HepG2 (cell line): ENCODE data around the gene CDC42SE2.

Source experiments
- EP300 ChIP-seq, 3 experiments: sonication (generic) in 1 of 3; formaldehyde crosslinking in 1 of 3; IDR thresholded peaks; 2 replicates each; pipeline versions ENCODE4 v1.5.1 to v1.6.1; 2011 to 2020; ENCODE audit warnings: low read depth in 2 of 3, low read length in 2 of 3, borderline replicate concordance in 1 of 3, improper control_type of control experiment in 1 of 3, mild to moderate bottlenecking in 1 of 3, missing genetic modification reagents in 1 of 3, moderate library complexity in 1 of 3
- HMGXB4 ChIP-seq, 2 experiments: sonication (generic) in 1 of 2; formaldehyde crosslinking in 1 of 2; IDR thresholded peaks; 2 replicates each; pipeline versions ENCODE4 v1.4.0 to v1.6.1; 2018 to 2020; ENCODE audit warnings: missing genetic modification reagents in 2 of 2, borderline replicate concordance in 1 of 2, low read depth in 1 of 2, mild to moderate bottlenecking in 1 of 2, missing biosample characterization in 1 of 2
- IRF9 ChIP-seq: sonication (generic); formaldehyde crosslinking; IDR thresholded peaks from 2 replicates; pipeline ENCODE4 v1.8.0; 2022; ENCODE audit warnings: missing genetic modification reagents, mild to moderate bottlenecking, borderline replicate concordance
- MAZ ChIP-seq, 2 experiments: sonication (generic) in 1 of 2; formaldehyde crosslinking in 1 of 2; IDR thresholded peaks; 2 replicates each; pipeline versions ENCODE4 v1.5.0 to v1.6.1; 2012 to 2020; ENCODE audit warnings: low read depth in 2 of 2, mild to moderate bottlenecking in 2 of 2, borderline replicate concordance in 1 of 2, improper control_type of control experiment in 1 of 2, low read length in 1 of 2, missing genetic modification reagents in 1 of 2, moderate library complexity in 1 of 2
- MIXL1 ChIP-seq: IDR thresholded peaks from 2 replicates; pipeline ENCODE4 v1.6.1; 2016
- POLR2A ChIP-seq, 2 experiments: IDR thresholded peaks; 2 replicates each; pipeline ENCODE4 v1.6.1; 2011; ENCODE audit warnings: low read depth in 2 of 2, low read length in 2 of 2, mild to moderate bottlenecking in 1 of 2, moderate library complexity in 1 of 2; ENCODE audit not compliant: insufficient read depth in 1 of 2
- RAD21 ChIP-seq: fragments of 450-650 bp; formaldehyde crosslinking; IDR thresholded peaks from 2 replicates; pipeline ENCODE4 v1.5.0; 2020; ENCODE audit warnings: mild to moderate bottlenecking
- ZNF136 ChIP-seq: sonication (generic); formaldehyde crosslinking; IDR thresholded peaks from 2 replicates; pipeline ENCODE4 v1.8.1; 2022; ENCODE audit warnings: low read depth, mild to moderate bottlenecking, moderate library complexity, missing genetic modification reagents
- ZNF292 ChIP-seq: sonication (generic); formaldehyde crosslinking; IDR thresholded peaks from 2 replicates; pipeline ENCODE4 v1.8.1; 2022; ENCODE audit warnings: mild to moderate bottlenecking, low read depth, missing genetic modification reagents, borderline replicate concordance
- ZNF724P ChIP-seq: sonication (generic); formaldehyde crosslinking; IDR thresholded peaks from 2 replicates; pipeline ENCODE4 v1.8.0; 2022; ENCODE audit warnings: missing genetic modification reagents, borderline replicate concordance
- TF ChIP-seq, protein P1 (sequence below): sonication (generic); formaldehyde crosslinking; IDR thresholded peaks from 2 replicates; pipeline ENCODE4 v1.5.0; 2020; ENCODE audit warnings: mild to moderate bottlenecking, missing genetic modification reagents, moderate library complexity
- TF ChIP-seq, protein P2 (sequence below): IDR thresholded peaks from 2 replicates; pipeline ENCODE4 v1.6.1; 2016; ENCODE audit warnings: low read depth, missing genetic modification reagents, missing compliant biosample characterization
- TF ChIP-seq, protein P3 (sequence below): sonication (generic); formaldehyde crosslinking; IDR thresholded peaks from 2 replicates; pipeline ENCODE4 v1.4.0; 2020; ENCODE audit warnings: missing genetic modification reagents
- TF ChIP-seq, protein P4 (sequence below): sonication (generic); formaldehyde crosslinking; IDR thresholded peaks from 2 replicates; pipeline ENCODE4 v1.5.0; 2020; ENCODE audit warnings: missing genetic modification reagents

DNA sequence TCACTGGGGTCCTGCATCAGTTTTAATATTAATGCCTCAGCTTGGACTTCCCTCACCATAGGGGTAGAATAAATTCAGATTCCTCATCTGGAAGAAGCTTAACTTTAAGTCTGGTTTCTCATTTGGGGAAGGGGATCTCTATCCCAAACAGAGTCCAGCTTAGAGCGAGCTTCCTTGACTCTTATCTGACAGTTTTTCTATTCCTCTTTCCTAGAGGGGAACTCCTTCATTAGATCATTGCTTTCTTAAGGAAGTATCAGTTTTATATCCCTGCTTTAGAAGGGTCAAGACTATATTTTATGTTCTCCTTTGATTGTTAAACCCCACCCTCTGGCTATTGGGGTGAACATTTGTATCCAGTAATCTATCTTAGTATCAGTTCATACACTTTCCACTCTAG is 24.2 kb upstream of the CDC42SE2 start:
- TF ChIP-seq RAD21 (CRISPR knock-in tag) (no peak), ZNF292 (CRISPR knock-in tag) (no peak), IRF9 (CRISPR knock-in tag) (no peak), EP300 (IDR thresholded peaks at IDR 0.05; ENCODE audit: low read depth in 2 of 2, low read length in 2 of 2) (no peak), EP300 (CRISPR knock-in tag; IDR thresholded peaks at IDR 0.05; ENCODE audit: borderline replicate concordance) (no peak), MAZ (IDR thresholded peaks at IDR 0.05; ENCODE audit: borderline replicate concordance, low read depth, low read length) (no peak), MAZ (CRISPR knock-in tag; IDR thresholded peaks at IDR 0.05; ENCODE audit: low read depth) (no peak), POLR2A (IDR thresholded peaks at IDR 0.05; ENCODE audit: insufficient read depth in 1 of 2, low read depth in 2 of 2, low read length in 2 of 2) (no peak), ZNF136 (no peak), HMGXB4 (CRISPR knock-in tag; IDR thresholded peaks at IDR 0.05; ENCODE audit: borderline replicate concordance in 1 of 2, low read depth in 1 of 2) (no peak), MIXL1 (CRISPR knock-in tag) (no peak), ZNF724P (CRISPR knock-in tag) (no peak)
- TF ChIP-seq, protein P1, sequence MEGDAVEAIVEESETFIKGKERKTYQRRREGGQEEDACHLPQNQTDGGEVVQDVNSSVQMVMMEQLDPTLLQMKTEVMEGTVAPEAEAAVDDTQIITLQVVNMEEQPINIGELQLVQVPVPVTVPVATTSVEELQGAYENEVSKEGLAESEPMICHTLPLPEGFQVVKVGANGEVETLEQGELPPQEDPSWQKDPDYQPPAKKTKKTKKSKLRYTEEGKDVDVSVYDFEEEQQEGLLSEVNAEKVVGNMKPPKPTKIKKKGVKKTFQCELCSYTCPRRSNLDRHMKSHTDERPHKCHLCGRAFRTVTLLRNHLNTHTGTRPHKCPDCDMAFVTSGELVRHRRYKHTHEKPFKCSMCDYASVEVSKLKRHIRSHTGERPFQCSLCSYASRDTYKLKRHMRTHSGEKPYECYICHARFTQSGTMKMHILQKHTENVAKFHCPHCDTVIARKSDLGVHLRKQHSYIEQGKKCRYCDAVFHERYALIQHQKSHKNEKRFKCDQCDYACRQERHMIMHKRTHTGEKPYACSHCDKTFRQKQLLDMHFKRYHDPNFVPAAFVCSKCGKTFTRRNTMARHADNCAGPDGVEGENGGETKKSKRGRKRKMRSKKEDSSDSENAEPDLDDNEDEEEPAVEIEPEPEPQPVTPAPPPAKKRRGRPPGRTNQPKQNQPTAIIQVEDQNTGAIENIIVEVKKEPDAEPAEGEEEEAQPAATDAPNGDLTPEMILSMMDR (CRISPR knock-in tag): no peak
- TF ChIP-seq, protein P2, sequence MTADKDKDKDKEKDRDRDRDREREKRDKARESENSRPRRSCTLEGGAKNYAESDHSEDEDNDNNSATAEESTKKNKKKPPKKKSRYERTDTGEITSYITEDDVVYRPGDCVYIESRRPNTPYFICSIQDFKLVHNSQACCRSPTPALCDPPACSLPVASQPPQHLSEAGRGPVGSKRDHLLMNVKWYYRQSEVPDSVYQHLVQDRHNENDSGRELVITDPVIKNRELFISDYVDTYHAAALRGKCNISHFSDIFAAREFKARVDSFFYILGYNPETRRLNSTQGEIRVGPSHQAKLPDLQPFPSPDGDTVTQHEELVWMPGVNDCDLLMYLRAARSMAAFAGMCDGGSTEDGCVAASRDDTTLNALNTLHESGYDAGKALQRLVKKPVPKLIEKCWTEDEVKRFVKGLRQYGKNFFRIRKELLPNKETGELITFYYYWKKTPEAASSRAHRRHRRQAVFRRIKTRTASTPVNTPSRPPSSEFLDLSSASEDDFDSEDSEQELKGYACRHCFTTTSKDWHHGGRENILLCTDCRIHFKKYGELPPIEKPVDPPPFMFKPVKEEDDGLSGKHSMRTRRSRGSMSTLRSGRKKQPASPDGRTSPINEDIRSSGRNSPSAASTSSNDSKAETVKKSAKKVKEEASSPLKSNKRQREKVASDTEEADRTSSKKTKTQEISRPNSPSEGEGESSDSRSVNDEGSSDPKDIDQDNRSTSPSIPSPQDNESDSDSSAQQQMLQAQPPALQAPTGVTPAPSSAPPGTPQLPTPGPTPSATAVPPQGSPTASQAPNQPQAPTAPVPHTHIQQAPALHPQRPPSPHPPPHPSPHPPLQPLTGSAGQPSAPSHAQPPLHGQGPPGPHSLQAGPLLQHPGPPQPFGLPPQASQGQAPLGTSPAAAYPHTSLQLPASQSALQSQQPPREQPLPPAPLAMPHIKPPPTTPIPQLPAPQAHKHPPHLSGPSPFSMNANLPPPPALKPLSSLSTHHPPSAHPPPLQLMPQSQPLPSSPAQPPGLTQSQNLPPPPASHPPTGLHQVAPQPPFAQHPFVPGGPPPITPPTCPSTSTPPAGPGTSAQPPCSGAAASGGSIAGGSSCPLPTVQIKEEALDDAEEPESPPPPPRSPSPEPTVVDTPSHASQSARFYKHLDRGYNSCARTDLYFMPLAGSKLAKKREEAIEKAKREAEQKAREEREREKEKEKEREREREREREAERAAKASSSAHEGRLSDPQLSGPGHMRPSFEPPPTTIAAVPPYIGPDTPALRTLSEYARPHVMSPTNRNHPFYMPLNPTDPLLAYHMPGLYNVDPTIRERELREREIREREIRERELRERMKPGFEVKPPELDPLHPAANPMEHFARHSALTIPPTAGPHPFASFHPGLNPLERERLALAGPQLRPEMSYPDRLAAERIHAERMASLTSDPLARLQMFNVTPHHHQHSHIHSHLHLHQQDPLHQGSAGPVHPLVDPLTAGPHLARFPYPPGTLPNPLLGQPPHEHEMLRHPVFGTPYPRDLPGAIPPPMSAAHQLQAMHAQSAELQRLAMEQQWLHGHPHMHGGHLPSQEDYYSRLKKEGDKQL (CRISPR knock-in tag): no peak
- TF ChIP-seq, protein P3, sequence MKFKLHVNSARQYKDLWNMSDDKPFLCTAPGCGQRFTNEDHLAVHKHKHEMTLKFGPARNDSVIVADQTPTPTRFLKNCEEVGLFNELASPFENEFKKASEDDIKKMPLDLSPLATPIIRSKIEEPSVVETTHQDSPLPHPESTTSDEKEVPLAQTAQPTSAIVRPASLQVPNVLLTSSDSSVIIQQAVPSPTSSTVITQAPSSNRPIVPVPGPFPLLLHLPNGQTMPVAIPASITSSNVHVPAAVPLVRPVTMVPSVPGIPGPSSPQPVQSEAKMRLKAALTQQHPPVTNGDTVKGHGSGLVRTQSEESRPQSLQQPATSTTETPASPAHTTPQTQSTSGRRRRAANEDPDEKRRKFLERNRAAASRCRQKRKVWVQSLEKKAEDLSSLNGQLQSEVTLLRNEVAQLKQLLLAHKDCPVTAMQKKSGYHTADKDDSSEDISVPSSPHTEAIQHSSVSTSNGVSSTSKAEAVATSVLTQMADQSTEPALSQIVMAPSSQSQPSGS (CRISPR knock-in tag): no peak
- TF ChIP-seq, protein P4, sequence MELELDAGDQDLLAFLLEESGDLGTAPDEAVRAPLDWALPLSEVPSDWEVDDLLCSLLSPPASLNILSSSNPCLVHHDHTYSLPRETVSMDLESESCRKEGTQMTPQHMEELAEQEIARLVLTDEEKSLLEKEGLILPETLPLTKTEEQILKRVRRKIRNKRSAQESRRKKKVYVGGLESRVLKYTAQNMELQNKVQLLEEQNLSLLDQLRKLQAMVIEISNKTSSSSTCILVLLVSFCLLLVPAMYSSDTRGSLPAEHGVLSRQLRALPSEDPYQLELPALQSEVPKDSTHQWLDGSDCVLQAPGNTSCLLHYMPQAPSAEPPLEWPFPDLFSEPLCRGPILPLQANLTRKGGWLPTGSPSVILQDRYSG (CRISPR knock-in tag): no peak
